Measurements from ENCODE around the gene PRKACA.

DNA sequence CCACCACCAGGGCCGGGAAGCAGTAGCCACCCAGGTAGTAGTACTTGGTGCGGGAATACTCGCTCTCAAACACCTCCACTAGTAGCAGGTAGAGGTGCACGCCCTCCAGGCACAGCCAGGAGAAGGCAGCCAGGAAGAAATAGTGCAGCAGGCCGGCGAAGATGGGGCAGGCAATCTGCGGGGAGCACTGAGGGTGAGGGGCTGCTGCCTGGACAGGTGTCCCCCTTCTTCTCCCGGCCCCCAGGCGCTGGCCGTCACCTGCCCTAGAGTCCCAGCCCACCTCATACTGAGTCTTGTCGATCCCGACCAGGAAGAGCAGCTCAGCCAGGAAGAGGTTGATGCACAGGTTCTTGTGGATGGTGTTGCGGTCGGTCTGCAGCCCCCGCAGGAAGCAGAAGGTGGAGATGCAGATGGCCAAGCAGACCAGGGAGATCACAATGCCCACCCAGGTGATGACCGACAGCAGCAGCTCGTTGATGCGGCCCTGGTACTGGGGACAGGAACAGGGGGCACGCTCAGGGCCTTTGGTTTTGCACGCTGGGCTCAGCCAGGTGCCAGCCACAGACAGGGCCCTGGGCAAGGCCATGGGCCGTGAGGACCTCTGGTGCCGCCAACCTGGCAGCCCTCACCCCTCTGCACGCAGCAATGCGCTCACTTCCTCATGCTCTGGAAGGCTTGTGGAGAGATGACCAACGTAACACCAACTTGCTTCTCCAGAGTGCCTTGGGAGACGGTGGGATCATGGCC, 39.6 kb upstream of the PRKACA start:
- TF ChIP-seq ZNF274 (IDR thresholded peaks at IDR 0.05; ENCODE audit: low read depth, low read length) = no peak
- no peak for TF ChIP-seq YY1 (IDR thresholded peaks at IDR 0.05; ENCODE audit: insufficient read depth, insufficient read length)
